Fibroblast of mammary gland (primary cell): ENCODE measurements around the gene PLEKHG4B.

Experiments
- DNase-seq: peaks from one replicate; pipeline ENCODE4 v3.0.0-alpha.2; 2010; ENCODE audit warnings: low read depth
- H3K4me3 ChIP-seq: 2 replicates; pipeline ENCODE4 v1.5.1; 2011; ENCODE audit warnings: low read depth, mild to moderate bottlenecking, low read length, moderate library complexity; ENCODE audit not compliant: control insufficient read depth
- CTCF ChIP-seq: conservative IDR thresholded peaks from 2 replicates; pipeline ENCODE4 v1.5.1; 2011; ENCODE audit warnings: low read depth, low read length, inconsistent platforms; ENCODE audit not compliant: control insufficient read depth, insufficient read depth

Gene PLEKHG4B

GRCh38 chr5:82570-82969 lies 9.4 kb upstream of the PLEKHG4B start:
- no peak overlapping the region for H3K4me3 ChIP-seq
- no peak for TF ChIP-seq CTCF
- DNase-seq, result no peak

GRCh38 chr5:83029-83428 lies 8.9 kb upstream of the PLEKHG4B start:
- no peak for DNase-seq
- no peak for TF ChIP-seq CTCF
- no peak overlapping the region for H3K4me3 ChIP-seq

DNA sequence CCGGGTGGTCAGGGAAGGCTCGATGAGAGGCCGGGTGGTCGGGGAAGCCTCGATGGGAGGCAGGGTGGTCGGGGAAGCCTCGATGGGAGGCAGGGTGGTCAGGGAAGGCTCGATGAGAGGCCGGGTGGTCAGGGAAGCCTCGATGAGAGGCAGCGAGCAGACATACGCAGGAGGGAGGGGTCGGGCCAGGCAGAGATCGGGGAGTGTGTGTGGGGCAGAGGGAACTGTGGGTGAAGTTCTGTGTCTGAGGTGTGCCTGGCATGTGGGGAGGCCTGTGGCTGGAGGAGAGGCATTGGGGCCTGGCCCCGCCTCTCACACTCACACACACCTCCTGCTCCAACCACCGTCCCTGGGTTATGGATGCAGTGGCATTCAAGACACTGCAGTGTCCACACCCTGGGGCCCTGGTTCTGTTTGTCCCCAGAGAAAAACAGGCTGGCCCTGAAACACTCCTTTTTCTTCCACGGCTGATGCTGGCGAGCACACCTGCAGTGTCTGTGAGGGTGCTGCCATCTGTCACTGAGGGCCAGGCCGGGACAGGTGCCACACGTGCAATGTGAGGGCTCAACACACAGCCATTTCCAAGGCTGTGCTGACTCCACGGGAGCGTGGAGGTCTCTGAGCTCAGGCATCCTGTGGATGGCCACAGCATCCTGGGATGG lies 6.5 kb upstream of the PLEKHG4B start:
- no peak overlapping the region for H3K4me3 ChIP-seq
- DNase-seq, result no peak
- no peak for TF ChIP-seq CTCF

- no peak overlapping the region for H3K4me3 ChIP-seq
- DNase-seq, result no peak
- no peak for TF ChIP-seq CTCF
Observed at GRCh38 chr5:89337-90286, 2.4 kb upstream of the PLEKHG4B start.

DNA sequence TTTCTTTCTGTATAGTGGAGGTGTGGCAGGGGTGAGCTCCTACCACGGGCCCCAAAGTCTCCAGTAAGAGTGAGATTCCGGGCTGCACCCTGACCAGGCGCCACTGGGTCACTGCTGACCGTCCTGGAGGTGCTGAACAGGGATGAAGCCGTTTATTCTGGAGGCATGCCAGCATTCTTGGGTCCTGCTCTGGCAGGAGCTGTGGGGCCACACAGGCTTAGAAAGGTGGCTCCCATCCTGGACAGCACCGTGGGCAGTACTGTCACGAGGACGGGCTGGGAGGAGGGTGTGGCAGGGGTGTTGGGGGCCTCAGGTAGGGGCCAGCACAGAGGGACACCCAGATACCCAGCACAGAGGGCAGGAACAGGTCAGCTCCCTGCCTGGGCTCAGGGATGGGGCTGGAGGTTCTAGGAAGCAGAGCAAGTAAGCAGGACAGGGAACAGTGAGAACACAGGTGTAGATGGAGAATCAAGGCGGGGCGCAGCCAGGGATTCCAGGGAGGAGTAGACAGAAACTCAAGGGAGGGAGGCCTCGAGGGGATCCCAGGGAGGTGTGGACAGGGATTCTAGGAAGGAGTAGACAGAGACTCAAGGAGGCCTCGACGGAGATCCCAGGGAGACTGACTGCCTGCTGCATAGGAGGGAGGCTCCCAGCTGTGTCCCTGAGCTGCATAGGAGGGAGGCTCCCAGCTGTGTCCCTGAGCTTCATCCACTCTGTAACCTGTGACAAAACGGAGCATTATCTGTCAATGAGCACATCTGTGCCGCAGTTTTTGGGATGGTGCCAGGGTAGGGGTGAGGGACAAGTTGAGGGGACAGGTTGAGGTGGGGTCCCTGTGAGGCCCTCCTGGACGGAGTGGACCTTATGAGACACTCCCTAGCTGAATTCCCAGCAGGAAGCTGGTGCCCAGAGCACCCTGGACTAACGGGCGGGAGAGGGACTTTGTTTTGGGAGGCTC lies 1.1 kb upstream of the PLEKHG4B start:
- peak; percentile 6 for DNase-seq
- no peak overlapping the region for H3K4me3 ChIP-seq
- no peak for TF ChIP-seq CTCF
